ENCODE results near the gene XIRP2.

DNA sequence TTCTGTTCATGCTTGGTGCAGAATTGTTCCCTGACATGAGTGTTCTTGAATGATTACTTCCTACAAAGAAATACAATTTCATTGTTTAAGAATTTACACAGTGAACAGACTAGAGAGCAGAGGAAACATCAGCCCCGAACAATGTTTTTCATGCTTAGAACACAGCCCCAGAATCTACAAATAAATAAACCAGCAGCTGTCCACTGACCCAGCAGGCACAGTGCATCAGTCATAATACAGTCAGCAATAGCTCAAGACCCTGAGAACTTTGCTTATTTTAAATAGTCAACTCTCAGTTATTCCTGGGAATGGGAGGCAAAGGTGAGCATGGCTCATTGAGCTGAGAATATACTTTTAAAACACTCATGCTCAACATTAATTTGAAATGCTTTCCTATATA is 38.4 kb downstream of the XIRP2 start:
- TF ChIP-seq, protein P1, sequence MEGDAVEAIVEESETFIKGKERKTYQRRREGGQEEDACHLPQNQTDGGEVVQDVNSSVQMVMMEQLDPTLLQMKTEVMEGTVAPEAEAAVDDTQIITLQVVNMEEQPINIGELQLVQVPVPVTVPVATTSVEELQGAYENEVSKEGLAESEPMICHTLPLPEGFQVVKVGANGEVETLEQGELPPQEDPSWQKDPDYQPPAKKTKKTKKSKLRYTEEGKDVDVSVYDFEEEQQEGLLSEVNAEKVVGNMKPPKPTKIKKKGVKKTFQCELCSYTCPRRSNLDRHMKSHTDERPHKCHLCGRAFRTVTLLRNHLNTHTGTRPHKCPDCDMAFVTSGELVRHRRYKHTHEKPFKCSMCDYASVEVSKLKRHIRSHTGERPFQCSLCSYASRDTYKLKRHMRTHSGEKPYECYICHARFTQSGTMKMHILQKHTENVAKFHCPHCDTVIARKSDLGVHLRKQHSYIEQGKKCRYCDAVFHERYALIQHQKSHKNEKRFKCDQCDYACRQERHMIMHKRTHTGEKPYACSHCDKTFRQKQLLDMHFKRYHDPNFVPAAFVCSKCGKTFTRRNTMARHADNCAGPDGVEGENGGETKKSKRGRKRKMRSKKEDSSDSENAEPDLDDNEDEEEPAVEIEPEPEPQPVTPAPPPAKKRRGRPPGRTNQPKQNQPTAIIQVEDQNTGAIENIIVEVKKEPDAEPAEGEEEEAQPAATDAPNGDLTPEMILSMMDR (IDR thresholded peaks at IDR 0.05): no peak
- TF ChIP-seq MAZ (IDR thresholded peaks at IDR 0.05; ENCODE audit: borderline replicate concordance, low read depth, low read length) (no peak), EP300 (IDR thresholded peaks at IDR 0.05) (no peak), POLR2AphosphoS2 (conservative IDR thresholded peaks at IDR 0.05; ENCODE audit: low read length) (no peak)
